Activated CD4-positive, alpha-beta memory T cell treated with anti-CD3 and anti-CD28 coated beads for 36 hours (primary cell): ENCODE measurements around the gene RPS21. TPM values are rescaled to one million over a fixed set of nuclear protein-coding genes. Genes with fewer than 3 reads are reported as not detected.
"Not testable (repeated sequence)": the region's sequence is repeated elsewhere in the genome, so short reads cannot be mapped to it uniquely, and the experiment has no call there.

Experiments
- CTCF ChIA-PET: fragments of 350-600 bp; sonication (Branson Sonifier 250); formaldehyde crosslinking; loops from one replicate; lab custom pipeline; 2021; ENCODE audit warnings: antibody characterized with exemption, inconsistent platforms; lab: Charles Lee
- POLR2A ChIA-PET: fragments of 350-600 bp; sonication (Branson Sonifier 250); formaldehyde crosslinking; loops from one replicate; lab custom pipeline; 2021; ENCODE audit warnings: antibody characterized with exemption; lab: Charles Lee
- DNase-seq: peaks from one replicate; pipeline ENCODE4 v3.0.0-alpha.2; 2020
- H3K27ac Mint-ChIP-seq: one replicate; pipeline ENCODE4 v1.8.0; 2021; ENCODE audit warnings: mixed read lengths
- H3K27me3 Mint-ChIP-seq: one replicate; pipeline ENCODE4 v1.8.0; 2021; ENCODE audit warnings: mixed read lengths
- H3K36me3 Mint-ChIP-seq: one replicate; pipeline ENCODE4 v1.8.0; 2021; ENCODE audit warnings: mixed read lengths
- H3K4me1 Mint-ChIP-seq: one replicate; pipeline ENCODE4 v1.8.0; 2021; ENCODE audit warnings: low read depth, mixed read lengths
- H3K4me3 Mint-ChIP-seq: one replicate; pipeline ENCODE4 v1.8.0; 2021; ENCODE audit warnings: mild to moderate bottlenecking, mixed read lengths
- H3K9me3 Mint-ChIP-seq: one replicate; pipeline ENCODE4 v1.8.0; 2021; ENCODE audit warnings: mixed read lengths
- intact Hi-C: fragments of 100-400 bp; cut with micrococcal nuclease; formaldehyde crosslinking; loops from one replicate; pipeline ENCODE4 v1.15.1; 2023
- total RNA-seq, 2 experiments: library from RNA; stranded (reverse); gene quantifications; one replicate each; pipeline ENCODE4 v1.2.3, GENCODE V29; 2021

Gene RPS21
- total RNA-seq, 2 experiments from 2014 or later = 2,488 to 2,529 TPM

DNA sequence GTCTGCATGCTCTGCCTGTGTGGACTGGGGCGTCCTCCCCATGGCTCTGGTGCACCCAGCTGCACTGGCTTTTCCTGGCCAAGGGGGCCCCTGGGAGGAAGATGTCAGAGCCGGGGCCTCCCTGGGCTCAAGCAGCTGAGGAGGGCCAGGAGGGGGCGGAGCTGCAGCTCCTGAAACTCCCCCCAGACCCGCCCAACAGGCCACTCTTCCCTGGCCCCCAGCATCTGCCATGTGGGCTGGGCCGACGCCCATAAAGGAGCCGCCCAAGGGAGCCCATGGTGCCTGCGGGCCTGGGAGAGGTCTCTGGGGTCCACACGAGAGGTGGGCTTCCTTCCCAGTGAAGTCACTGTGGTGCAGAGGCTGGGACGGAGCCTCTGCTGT, 36.4 kb downstream of the RPS21 start:
- DNase-seq = no peak
- ChIA-PET POLR2A (no interaction called here), CTCF (no interaction called here)
- Mint-ChIP-seq H3K27me3 (peaks cover 2% of the 10 kb centered on the region), H3K27ac (no peak overlapping the region), H3K36me3 (no peaks in the 10 kb centered on the region), H3K4me3 (no peak overlapping the region), H3K9me3 (no peaks in the 10 kb centered on the region), H3K4me1 (no peaks in the 10 kb centered on the region)
- intact Hi-C loops = no loop called here

DNA sequence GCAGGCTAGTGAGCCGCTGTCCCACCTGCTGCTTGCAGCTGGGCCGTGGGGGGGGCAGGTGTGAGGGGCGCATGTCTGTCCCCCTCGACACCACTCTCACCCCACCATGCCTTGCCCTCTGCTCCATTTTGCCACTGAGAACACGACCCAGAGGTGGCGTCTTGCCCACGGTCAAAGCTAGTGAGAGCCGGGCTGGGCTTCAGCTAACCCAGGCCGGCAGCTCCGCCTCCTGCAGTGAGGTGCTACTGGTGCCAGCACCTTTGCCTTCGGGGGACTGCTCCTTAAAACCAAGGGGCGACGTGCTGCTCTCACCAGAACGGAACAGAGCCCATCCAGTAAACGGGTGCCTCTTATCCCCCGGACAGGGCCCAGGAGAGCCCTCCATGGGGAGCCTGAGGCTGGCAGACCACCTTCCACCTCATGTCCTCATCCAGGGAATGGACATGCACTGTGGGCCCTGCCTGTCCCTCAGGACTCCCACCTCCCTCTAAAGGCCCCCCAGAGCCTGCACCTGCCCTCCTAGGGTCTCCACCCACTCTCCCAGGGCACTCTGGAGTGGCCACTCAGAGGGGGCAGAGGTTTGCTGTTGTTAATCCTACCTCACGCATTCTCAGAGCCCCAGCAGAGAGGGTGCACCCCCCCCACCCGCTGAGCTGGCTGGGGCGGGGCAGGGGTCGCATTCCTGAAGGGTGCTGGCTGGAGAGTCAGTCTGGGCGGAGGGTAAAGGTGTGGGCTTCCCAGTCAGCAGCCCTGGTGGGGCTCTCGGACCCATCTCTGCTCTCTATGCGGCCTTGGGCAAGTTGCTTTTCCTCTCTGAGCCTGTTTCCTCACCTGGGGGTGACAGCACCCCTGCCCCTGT, 37.6 kb downstream of the RPS21 start:
- CTCF ChIA-PET = no interaction called here
- Mint-ChIP-seq H3K27me3 (peaks cover 5% of the 10 kb centered on the region), H3K9me3 (no peaks in the 10 kb centered on the region), H3K4me1 (no peaks in the 10 kb centered on the region), H3K36me3 (no peaks in the 10 kb centered on the region), H3K27ac (no peak overlapping the region), H3K4me3 (no peak overlapping the region)
- intact Hi-C loops = no loop called here
- DNase-seq = no peak
- POLR2A ChIA-PET = no interaction called here

- DNase-seq = no peak
- no peak overlapping the region for H3K27ac Mint-ChIP-seq
- CTCF ChIA-PET = no interaction called here
- intact Hi-C loops = no loop called here
- POLR2A ChIA-PET = no interaction called here
- no peaks in the 10 kb centered on the region for H3K9me3 Mint-ChIP-seq
- H3K4me1 Mint-ChIP-seq = no peaks in the 10 kb centered on the region
- H3K4me3 Mint-ChIP-seq = no peak overlapping the region
- peaks cover 7% of the 10 kb centered on the region for H3K27me3 Mint-ChIP-seq
- no peaks in the 10 kb centered on the region for H3K36me3 Mint-ChIP-seq
Observed at GRCh38 chr20:62425281-62426058, 38.6 kb downstream of the RPS21 start.

GRCh38 chr20:62426059-62426348, 39.1 kb downstream of the RPS21 start:
- H3K27ac Mint-ChIP-seq, H3K4me3 Mint-ChIP-seq, intact Hi-C loops, CTCF ChIA-PET, POLR2A ChIA-PET, H3K27me3 Mint-ChIP-seq, DNase-seq, H3K36me3 Mint-ChIP-seq, H3K9me3 Mint-ChIP-seq, H3K4me1 Mint-ChIP-seq: not testable (repeated sequence)

DNA sequence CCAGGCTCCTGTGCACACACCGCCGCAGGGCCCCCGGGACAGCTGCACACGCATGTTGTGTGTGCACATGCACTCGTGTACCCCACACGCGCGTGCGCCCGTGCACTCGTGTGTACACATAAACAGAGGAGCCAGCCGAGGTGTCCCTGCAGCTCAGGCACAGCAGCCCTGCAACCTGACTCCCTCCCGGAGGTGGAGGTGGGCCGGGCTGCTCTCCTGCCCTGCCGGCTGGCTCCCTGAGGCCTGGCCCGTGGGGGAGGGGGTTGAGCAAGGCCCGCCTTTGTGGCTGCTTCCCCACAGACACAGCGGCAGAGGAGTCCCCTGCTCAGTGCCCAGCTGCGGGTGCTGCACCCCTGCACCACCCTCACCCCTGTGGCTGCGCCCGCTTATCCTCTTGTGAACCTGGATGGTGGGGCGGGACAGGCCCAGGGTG, 39.8 kb downstream of the RPS21 start:
- H3K36me3 Mint-ChIP-seq = no peaks in the 10 kb centered on the region
- H3K27me3 Mint-ChIP-seq = peaks cover 7% of the 10 kb centered on the region
- no peaks in the 10 kb centered on the region for H3K4me1 Mint-ChIP-seq
- H3K4me3 Mint-ChIP-seq = no peak overlapping the region
- POLR2A ChIA-PET = no interaction called here
- H3K9me3 Mint-ChIP-seq = no peaks in the 10 kb centered on the region
- CTCF ChIA-PET = no interaction called here
- intact Hi-C loops = no loop called here
- DNase-seq = no peak
- H3K27ac Mint-ChIP-seq = no peak overlapping the region

DNA sequence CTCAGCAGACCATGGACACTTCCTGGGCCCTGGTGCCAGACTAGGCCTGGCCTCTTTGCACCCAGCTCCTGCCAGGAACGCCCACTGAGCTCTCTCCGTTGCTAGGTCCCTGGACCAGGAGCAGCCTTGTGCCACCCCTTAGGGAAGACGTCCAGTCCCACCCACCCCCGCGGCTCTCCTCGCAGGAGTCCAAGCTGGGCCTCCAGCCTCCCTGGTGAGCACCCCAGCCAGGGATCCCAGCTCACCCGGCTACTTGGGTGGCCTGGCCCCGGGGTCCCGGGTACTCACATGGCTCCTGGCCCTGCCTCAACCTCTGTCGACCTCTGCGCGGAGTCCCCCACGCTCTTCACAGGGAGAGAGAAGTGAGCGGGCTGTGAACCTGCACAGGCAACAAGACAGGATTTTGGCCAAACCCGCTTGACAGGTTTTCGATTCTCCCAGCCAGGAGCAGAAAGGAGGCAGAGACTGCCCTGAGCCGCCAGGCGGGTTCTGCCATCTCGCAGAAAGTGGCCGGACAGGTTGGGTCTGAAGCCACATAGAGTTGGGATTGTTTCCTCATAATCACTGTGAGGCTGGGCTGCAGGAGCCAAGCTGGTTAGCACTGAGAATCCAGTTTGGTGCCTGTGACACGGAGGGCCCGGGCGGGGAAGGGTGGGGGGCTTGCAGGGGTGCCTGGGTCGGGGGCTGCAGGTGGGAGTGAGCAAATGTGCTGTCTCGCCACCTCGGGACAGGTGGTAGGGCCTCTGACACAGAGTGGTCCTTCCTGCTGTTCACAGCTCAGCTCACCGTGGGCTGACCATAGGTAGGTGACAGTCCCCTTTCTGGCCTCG, 40.5 kb downstream of the RPS21 start, which contains the start of gene RBBP8NL:
Gene RBBP8NL, minus strand, starts transcription at position 368 of the 830 bp plus-strand sequence. CDS start 7,892 bp downstream, outside the sequence.
- H3K27me3 Mint-ChIP-seq = peaks cover 7% of the 10 kb centered on the region
- no peak for DNase-seq
- no peaks in the 10 kb centered on the region for H3K4me1 Mint-ChIP-seq
- H3K36me3 Mint-ChIP-seq = no peaks in the 10 kb centered on the region
- CTCF ChIA-PET = no interaction called here
- H3K27ac Mint-ChIP-seq = no peak within 1 kb of the TSS
- intact Hi-C loops = no loop called here
- POLR2A ChIA-PET = no interaction called here
- no peaks in the 10 kb centered on the region for H3K9me3 Mint-ChIP-seq
- no peak within 1 kb of the TSS for H3K4me3 Mint-ChIP-seq

GRCh38 chr20:62428002-62428372, 41.1 kb downstream of the RPS21 start:
- ChIA-PET CTCF (no interaction called here), POLR2A (no interaction called here)
- Mint-ChIP-seq H3K36me3 (no peaks in the 10 kb centered on the region), H3K4me3 (no peak overlapping the region), H3K9me3 (no peaks in the 10 kb centered on the region), H3K27ac (no peak overlapping the region), H3K4me1 (no peaks in the 10 kb centered on the region), H3K27me3 (peaks cover 5% of the 10 kb centered on the region)
- intact Hi-C loops = no loop called here
- DNase-seq = no peak

DNA sequence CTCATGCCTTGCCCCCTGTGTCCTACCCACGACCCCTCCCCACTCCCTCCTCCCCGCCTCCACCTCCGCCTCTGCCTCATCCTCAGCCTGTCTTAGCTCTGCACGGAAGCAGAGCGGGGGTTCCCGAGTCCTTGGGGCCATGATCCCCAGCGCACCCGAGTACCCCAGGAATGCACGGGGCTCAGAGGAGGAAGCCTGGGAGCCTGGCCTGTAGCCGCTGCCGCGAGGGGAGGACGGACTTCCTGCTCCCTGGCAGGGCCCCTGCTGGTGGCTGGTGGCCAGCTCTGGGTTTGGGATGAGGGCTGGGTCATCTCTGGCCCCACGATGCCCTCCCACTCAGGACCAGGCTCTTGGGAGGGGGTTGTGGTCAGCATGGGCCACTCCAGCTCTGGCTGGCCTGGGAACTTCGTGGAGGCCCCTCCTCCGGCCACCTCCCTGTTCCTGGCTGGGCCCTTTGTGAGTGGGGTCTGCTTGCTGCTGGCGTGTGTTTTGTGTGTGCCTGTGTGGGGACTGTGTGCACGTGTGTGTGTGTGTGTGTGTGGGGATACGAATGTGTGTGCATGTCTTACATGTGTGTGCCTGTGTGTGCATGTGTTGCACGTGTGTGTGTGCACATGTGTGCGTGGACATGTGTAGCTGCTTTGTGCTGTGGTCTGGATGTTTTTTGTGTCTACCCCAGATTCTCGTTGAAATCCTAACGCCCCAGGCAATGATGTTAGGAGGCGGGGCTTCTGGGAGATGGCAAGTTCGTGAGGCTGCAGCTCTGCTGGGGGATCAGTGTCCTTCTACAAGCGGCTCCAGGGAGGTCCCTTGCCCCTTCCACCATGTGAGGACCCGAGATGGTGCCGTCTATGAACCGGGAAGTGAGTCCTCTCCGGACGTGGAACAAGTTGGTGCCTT, 41.7 kb downstream of the RPS21 start:
- no peaks in the 10 kb centered on the region for H3K36me3 Mint-ChIP-seq
- ChIA-PET CTCF (no interaction called here), POLR2A (no interaction called here)
- no peak overlapping the region for H3K4me3 Mint-ChIP-seq
- H3K4me1 Mint-ChIP-seq = no peaks in the 10 kb centered on the region
- intact Hi-C loops = no loop called here
- DNase-seq = no peak
- no peak overlapping the region for H3K27ac Mint-ChIP-seq
- peaks cover 5% of the 10 kb centered on the region for H3K27me3 Mint-ChIP-seq
- no peaks in the 10 kb centered on the region for H3K9me3 Mint-ChIP-seq

DNA sequence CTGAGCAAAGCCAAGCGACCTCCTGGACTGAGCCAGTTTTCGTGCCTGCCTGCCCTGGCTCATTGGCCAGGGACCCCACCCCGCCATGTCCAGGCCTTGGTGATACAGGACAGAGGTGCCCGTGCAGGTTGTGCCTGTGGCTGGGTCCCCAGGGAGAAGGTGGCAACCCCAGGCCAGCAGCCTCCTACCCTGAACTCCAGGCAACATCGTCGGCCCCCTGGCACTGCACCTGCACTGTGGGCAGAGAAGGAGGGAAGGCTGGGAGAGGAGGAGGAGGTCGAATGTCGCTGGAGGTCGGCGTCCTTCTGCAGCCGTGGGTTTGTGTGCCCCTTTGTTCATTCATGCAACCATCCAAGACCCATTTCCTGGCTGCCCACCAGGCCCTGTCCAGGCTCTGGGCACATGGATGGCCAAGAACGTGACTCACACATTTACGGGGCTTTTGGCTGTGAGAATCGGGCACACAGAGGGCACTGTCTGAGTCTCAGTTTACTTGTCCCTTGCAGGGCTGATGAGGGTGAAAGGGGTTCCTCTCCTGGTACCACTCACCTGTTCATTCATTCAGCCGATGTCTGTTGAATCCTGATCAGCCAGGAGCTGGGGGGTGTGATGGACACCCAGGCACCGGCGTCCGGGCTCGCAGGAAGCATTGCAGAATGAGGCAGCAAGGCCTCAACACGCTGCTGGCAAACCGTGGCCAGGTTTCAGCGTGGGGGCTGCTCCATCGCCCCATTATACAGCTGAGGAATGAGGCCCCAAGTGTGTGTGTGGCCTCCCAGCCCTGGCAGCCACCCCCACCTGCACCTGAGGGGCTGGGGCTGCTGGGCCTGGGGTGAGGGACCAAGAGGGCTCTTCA, 42.8 kb downstream of the RPS21 start:
- ChIA-PET POLR2A (no interaction called here), CTCF (no interaction called here)
- Mint-ChIP-seq H3K4me3 (no peak overlapping the region), H3K27ac (no peak overlapping the region), H3K4me1 (no peaks in the 10 kb centered on the region), H3K27me3 (peaks cover 16% of the 10 kb centered on the region), H3K9me3 (no peaks in the 10 kb centered on the region), H3K36me3 (no peaks in the 10 kb centered on the region)
- intact Hi-C loops = no loop called here
- no peak for DNase-seq

DNA sequence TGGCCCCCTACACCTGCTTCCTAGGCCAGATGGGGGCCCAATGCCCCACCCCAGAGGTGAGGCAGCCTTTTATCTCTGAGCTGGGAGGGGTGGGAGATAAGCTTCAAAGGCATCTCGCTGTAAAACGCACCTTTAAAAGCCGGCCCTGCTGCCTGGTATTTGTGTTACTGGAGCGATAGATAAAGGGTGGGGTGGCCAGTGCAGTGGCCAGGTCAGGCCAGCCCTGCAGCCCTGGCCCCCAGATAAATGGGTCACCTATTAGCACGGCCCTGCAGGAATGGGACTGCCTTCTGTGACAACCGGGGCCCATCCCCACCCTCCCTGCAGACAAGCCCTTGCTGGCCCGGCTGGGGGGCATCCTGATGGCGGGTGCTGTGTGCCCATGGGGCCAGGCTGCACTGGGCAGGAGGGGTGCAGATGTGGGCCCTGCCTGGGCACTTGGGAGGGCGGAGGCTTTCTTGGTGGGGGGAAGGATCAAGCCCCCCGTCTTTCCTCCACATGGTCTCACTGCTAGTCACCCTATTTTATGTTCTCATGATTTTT, 43.5 kb downstream of the RPS21 start:
- no peaks in the 10 kb centered on the region for H3K4me1 Mint-ChIP-seq
- intact Hi-C loops = no loop called here
- H3K27ac Mint-ChIP-seq = no peak overlapping the region
- POLR2A ChIA-PET = no interaction called here
- H3K9me3 Mint-ChIP-seq = no peaks in the 10 kb centered on the region
- DNase-seq = no peak
- H3K4me3 Mint-ChIP-seq = no peak overlapping the region
- CTCF ChIA-PET = no interaction called here
- H3K36me3 Mint-ChIP-seq = no peaks in the 10 kb centered on the region
- H3K27me3 Mint-ChIP-seq = peaks cover 22% of the 10 kb centered on the region
